ENCODE measurements around the gene SDF2. TPM values are rescaled to one million over a fixed set of nuclear protein-coding genes. Genes with fewer than 3 reads are reported as not detected.

SDF2 gene
- total RNA-seq, 4 donors from 2014 or later, result 26.7 to 45.3 (median 32.4) TPM

DNA sequence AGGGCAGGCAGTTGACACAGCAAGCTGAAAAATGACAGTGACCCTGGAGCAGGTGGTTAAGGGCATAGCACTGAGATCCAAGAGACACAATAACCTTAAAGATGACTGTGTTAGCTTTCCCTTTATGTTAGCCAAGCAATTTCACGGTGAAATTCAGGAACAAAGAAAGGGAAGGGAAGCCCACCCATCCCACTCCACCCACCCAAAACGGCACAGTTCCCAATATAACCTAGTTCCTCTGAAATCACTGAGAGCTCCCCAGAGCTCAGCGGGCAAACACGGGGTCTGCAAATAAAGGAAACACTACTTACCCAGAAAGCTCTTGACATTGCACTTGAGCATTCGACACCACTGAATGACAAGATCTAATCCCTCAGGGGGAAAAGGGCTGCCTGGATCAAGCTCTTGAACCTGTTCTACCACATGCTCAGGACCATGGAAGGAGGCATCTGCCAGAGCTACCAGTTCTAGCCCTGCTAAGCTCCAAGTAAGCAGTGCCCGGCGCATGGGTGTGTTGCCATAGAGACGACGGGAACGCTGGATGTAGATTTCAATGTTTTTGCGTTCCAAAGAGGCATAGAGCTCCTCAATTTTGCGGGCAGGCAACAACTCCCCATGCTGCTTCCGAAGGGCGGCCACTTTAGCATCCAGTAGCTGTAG, 27.4 kb downstream of the SDF2 start:
- Histone ChIP-seq H3K4me1 (no peaks in the 10 kb centered on the region), H3K4me3 (no peak overlapping the region), H3K27me3 (no peaks in the 10 kb centered on the region), H3K27ac (no peak overlapping the region), H3K9me3 (no peaks in the 10 kb centered on the region), H3K36me3 (peaks cover 0 to 100% (median 53%) of the 10 kb centered on the region in 3 donors)
- 83 to 88% methylated on average over 14 of the region's 14 CpGs for WGBS, 2 donors
- TF ChIP-seq, protein P1, sequence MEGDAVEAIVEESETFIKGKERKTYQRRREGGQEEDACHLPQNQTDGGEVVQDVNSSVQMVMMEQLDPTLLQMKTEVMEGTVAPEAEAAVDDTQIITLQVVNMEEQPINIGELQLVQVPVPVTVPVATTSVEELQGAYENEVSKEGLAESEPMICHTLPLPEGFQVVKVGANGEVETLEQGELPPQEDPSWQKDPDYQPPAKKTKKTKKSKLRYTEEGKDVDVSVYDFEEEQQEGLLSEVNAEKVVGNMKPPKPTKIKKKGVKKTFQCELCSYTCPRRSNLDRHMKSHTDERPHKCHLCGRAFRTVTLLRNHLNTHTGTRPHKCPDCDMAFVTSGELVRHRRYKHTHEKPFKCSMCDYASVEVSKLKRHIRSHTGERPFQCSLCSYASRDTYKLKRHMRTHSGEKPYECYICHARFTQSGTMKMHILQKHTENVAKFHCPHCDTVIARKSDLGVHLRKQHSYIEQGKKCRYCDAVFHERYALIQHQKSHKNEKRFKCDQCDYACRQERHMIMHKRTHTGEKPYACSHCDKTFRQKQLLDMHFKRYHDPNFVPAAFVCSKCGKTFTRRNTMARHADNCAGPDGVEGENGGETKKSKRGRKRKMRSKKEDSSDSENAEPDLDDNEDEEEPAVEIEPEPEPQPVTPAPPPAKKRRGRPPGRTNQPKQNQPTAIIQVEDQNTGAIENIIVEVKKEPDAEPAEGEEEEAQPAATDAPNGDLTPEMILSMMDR (IDR thresholded peaks at IDR 0.05), result no peak
- no peak for TF ChIP-seq EP300 (IDR thresholded peaks at IDR 0.05)
- TF ChIP-seq POLR2A (IDR thresholded peaks at IDR 0.05), result no peak
- no peak for DNase-seq (ENCODE audit: low spot score in 2 of 2)

DNA sequence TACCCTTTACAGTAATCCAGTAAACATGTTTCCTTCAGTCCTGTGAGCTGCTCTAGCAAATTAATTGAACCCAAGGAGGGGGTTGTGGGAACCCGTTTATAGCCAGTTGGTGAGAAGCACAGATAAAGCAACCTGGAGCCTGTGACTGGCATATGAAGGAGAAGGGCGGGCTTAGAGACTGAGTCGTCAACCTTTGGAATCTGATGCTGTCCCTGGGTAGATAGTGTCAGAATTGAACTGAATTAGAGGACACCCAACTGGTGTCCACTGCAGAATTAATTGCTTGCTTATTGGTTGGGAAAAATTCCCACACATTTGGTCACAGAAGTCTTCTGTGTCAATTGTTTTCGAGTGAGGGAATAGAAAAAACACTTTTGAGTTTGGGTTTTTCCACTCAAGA, 34.9 kb downstream of the SDF2 start:
- Histone ChIP-seq H3K27me3 (no peaks in the 10 kb centered on the region), H3K4me1 (no peaks in the 10 kb centered on the region), H3K36me3 (peaks cover 2 to 96% (median 39%) of the 10 kb centered on the region in 3 donors), H3K27ac (no peak overlapping the region), H3K9me3 (no peaks in the 10 kb centered on the region), H3K4me3 (no peak overlapping the region)
- no peak for TF ChIP-seq EP300 (IDR thresholded peaks at IDR 0.05)
- TF ChIP-seq POLR2A (IDR thresholded peaks at IDR 0.05), result no peak
- TF ChIP-seq, protein P1 (IDR thresholded peaks at IDR 0.05), result no peak
- DNase-seq (ENCODE audit: low spot score in 2 of 2), result no peak
- 83% methylated on average over 4 of the region's 4 CpGs for WGBS, 2 donors

- WGBS, 2 donors, result 93 to 95% methylated on average over 2 of the region's 2 CpGs
- H3K36me3 ChIP-seq, result peaks cover 2 to 96% (median 51%) of the 10 kb centered on the region in 3 donors
- TF ChIP-seq POLR2A (IDR thresholded peaks at IDR 0.05) (no peak), EP300 (IDR thresholded peaks at IDR 0.05) (no peak)
- TF ChIP-seq, protein P1 (IDR thresholded peaks at IDR 0.05), result no peak
- no peak overlapping the region for H3K4me3 ChIP-seq
- no peak for DNase-seq (ENCODE audit: low spot score in 2 of 2)
- H3K27ac ChIP-seq, result no peak overlapping the region
- H3K9me3 ChIP-seq, result no peaks in the 10 kb centered on the region
- H3K27me3 ChIP-seq, result no peaks in the 10 kb centered on the region
- no peaks in the 10 kb centered on the region for H3K4me1 ChIP-seq
Observed at GRCh38 chr17:28624148-28624547, 37.6 kb downstream of the SDF2 start.

- Histone ChIP-seq H3K9me3 (no peaks in the 10 kb centered on the region), H3K4me3 (no peak overlapping the region), H3K27me3 (no peaks in the 10 kb centered on the region), H3K36me3 (peaks cover 2 to 96% (median 55%) of the 10 kb centered on the region in 3 donors), H3K27ac (no peak overlapping the region), H3K4me1 (no peaks in the 10 kb centered on the region)
- DNase-seq (ENCODE audit: low spot score in 2 of 2), result no peak
- WGBS, 2 donors, result 84 to 100% methylated on average over 4 of the region's 4 CpGs
- TF ChIP-seq POLR2A (IDR thresholded peaks at IDR 0.05) (no peak), EP300 (IDR thresholded peaks at IDR 0.05) (no peak)
- TF ChIP-seq, protein P1 (IDR thresholded peaks at IDR 0.05), result no peak
Observed at GRCh38 chr17:28623696-28624095, 38.0 kb downstream of the SDF2 start.

GRCh38 chr17:28622186-28622585, 39.5 kb downstream of the SDF2 start:
- Histone ChIP-seq H3K36me3 (peaks cover 4 to 96% (median 66%) of the 10 kb centered on the region in 3 donors), H3K27me3 (no peaks in the 10 kb centered on the region), H3K4me1 (no peaks in the 10 kb centered on the region), H3K4me3 (no peak overlapping the region), H3K9me3 (no peaks in the 10 kb centered on the region), H3K27ac (no peak overlapping the region)
- no peak for DNase-seq (ENCODE audit: low spot score in 2 of 2)
- 92 to 97% methylated on average over 3 of the region's 3 CpGs for WGBS, 2 donors
- TF ChIP-seq, protein P1 (IDR thresholded peaks at IDR 0.05), result no peak
- TF ChIP-seq POLR2A (IDR thresholded peaks at IDR 0.05) (no peak), EP300 (IDR thresholded peaks at IDR 0.05) (no peak)
